ENCODE data around the gene C20orf96.

DNA sequence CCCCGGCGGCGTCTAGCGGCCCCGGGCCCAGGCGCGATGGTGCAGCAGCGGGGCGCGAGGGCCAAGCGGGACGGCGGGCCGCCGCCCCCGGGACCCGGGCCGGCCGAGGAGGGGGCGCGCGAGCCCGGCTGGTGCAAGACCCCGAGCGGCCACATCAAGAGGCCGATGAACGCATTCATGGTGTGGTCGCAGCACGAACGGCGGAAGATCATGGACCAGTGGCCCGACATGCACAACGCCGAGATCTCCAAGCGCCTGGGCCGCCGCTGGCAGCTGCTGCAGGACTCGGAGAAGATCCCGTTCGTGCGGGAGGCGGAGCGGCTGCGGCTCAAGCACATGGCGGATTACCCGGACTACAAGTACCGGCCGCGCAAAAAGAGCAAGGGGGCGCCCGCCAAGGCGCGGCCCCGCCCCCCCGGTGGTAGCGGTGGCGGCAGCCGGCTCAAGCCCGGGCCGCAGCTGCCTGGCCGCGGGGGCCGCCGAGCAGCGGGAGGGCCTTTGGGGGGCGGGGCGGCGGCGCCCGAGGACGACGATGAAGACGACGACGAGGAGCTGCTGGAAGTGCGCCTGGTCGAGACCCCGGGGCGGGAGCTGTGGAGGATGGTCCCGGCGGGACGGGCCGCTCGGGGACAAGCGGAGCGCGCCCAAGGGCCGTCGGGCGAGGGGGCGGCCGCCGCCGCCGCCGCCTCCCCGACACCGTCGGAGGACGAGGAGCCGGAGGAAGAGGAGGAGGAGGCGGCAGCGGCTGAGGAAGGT is 35.5 kb upstream of the C20orf96 start:
- TF ChIP-seq POLR2A (IDR thresholded peaks at IDR 0.05) (no peak), POLR2AphosphoS5 (IDR thresholded peaks at IDR 0.05) (no peak)
- TF ChIP-seq, protein P1, sequence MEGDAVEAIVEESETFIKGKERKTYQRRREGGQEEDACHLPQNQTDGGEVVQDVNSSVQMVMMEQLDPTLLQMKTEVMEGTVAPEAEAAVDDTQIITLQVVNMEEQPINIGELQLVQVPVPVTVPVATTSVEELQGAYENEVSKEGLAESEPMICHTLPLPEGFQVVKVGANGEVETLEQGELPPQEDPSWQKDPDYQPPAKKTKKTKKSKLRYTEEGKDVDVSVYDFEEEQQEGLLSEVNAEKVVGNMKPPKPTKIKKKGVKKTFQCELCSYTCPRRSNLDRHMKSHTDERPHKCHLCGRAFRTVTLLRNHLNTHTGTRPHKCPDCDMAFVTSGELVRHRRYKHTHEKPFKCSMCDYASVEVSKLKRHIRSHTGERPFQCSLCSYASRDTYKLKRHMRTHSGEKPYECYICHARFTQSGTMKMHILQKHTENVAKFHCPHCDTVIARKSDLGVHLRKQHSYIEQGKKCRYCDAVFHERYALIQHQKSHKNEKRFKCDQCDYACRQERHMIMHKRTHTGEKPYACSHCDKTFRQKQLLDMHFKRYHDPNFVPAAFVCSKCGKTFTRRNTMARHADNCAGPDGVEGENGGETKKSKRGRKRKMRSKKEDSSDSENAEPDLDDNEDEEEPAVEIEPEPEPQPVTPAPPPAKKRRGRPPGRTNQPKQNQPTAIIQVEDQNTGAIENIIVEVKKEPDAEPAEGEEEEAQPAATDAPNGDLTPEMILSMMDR (IDR thresholded peaks at IDR 0.05): no peak

All from breast epithelium (tissue), 3 donors.